GM19467 (cell line): Measurements from ENCODE around the gene GALNT10.

ENCODE experiments used
- ATAC-seq: cut with Tn5 transposase; IDR thresholded peaks from one replicate; pipeline ENCODE4 v1.9.1; 2021; ENCODE audit warnings: mild to moderate bottlenecking, moderate library complexity; ENCODE audit not compliant: unreplicated experiment

The GALNT10 gene

GRCh38 chr5:154316223-154316935, 125.8 kb downstream of the GALNT10 start:
- no peak for ATAC-seq

- no peak for ATAC-seq
Observed at GRCh38 chr5:154317916-154318315, 127.4 kb downstream of the GALNT10 start.

DNA sequence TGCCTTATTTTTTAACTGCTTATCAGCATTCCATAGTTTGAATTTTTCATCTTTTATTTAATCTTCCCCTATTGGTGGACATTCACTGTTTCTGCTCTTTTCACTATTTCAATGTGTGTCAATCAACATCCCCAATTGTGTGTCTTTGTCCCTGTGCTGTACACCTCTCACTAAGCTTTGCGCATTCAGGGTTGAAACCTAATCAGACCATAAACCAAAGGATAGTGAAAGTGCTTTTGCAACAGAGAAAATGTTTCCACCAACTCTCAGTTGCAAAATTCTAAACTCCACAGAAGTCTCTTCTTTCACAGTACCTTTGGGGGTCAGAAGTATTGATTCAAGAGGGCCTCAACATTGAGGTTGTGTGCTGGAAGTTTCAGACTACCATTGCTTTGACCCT, 128.2 kb downstream of the GALNT10 start:
- no peak for ATAC-seq

DNA sequence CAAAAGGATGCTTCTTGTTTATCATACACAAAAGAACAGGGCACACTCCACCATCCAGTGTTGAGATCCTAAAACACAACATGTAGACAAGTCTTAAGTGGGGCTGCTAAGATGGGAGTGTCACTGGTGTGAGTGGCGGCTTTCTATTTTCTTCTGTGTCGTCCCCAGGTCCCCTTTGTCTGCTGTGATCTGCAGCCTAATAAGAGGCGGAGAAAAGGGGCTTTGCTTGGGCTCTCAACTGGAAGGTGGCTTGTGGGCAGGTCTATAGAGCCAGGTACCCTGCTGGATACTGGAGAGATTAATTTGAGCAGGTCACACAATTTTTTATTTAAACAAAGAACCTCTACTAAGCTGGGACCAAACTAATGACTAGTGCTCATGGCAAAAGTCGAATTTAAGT, 129.2 kb downstream of the GALNT10 start:
- ATAC-seq: no peak

- ATAC-seq: no peak
Observed at GRCh38 chr5:154320224-154321089, 129.9 kb downstream of the GALNT10 start.

- ATAC-seq: no peak
Observed at GRCh38 chr5:154321546-154321945, 131.0 kb downstream of the GALNT10 start.

DNA sequence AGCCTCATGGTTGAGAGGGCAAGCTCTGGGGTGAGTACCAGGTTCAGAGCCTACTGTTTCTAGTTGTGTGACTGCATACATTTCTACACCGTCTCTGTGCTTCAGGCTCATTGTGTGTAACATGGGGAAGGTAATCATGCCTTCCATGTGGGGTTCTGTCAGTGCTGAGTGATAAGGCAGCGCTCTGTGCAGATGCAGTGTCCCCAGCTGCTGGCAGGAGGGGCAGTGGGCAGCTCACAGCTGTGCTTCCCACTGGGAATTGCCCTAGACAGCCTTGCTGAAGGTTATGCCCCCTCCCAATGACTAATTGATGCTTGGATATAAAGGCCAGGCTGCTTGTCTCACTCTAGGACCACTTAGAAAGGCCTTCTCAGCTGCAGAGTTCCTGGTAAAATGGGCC, 133.5 kb downstream of the GALNT10 start:
- no peak for ATAC-seq

DNA sequence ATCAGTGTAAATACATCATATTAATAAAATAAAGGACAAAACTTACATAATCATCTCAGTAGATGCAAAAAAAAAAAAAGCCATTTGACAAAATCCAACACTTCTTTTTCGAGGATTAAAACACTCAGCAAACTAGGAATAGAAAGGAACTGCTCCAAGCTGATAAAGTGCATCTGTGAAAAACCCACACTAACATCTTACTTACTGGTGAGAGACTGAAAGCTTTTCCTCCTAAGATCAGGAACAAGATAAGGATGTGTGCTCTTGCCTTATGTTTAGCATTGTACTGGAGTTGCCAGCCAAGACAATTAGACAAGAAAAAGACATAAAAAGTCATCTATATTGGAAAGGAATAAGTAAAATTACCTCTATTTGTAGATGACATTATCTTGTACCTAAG, 135.0 kb downstream of the GALNT10 start:
- ATAC-seq: no peak

DNA sequence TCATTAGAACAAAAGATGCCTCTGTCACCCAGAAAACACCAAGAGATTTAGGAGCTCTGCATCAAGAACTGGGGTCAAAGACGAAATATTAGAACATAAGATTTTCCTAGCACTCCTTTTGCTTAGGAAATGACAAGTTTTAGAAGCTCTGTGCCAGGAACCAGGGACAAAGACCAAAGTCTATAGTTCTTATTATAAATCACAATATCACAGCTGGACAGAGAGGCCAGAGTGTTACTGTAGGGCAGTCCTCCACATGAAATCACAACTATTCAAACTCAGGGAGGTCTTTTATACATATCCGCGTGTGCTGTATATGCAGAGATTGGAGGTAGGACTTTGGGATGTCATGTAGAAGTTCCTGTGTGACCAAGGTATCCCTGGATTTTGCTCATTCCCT, 138.5 kb downstream of the GALNT10 start:
- ATAC-seq: no peak

DNA sequence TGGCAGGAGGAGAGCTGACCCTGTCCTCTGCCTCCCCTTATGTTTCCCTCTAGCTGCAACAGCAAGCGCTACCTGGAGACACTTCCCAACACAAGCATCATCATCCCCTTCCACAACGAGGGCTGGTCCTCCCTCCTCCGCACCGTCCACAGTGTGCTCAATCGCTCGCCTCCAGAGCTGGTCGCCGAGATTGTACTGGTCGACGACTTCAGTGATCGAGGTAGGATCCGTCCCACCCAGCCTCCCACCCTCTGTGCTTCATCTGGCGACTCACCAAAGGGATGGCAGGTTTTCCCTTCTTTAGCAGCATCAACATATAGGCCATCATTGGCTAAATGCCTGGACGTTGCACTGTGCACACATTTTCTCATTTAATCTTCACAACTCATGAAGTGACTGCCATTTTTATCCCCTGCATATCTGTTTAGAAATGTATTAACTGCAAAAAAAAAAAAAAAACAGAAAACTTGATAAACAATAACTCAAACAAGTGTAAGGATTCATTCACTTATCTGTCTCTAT, 139.0 kb downstream of the GALNT10 start:
- ATAC-seq: no peak

DNA sequence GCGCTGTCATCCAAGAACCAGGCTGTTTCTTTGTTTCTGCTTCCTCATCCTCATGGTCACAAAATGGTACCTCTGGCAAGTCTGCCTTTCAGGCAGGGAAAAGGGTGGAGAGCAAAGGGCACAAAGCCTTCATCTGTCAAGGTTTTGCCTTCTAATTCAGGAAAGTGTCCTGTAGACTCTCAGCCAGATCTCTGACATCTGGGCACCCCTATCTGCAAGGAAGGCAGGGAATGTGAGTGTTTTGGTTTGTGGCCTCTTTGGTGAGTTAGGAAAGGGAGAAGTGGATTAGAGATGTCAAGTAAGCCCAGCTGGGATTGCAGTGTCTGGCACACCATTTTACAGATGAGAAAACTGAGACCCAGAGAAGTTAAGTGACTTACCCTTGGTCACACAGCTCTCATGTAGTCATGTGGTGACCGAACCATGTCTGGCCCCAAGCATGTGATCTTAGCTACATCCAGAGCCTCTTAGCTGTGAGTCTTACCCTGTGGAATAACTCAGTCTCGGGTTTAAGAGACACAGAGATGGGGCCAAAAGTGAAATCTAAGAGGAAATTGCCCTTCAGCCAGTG, 139.6 kb downstream of the GALNT10 start:
- ATAC-seq: no peak

DNA sequence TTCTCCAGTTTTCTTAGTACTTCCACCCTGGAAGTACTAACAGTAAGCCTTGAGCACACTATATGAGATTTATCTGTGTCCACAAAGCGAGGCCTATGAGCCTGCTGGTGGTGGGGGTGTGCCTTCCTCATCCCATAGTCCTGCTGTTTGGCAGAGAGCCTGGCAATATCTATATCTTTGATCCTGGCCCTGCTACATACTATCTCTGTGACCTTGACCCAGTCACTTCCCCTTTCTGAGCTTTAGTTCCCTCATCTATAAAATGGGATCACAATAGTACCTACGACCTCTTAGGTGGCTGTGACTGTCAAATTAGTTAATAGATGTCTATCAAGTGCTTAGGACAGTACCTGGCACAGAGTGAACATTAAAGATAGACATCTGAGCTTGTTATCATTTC, 140.7 kb downstream of the GALNT10 start:
- ATAC-seq: no peak

GRCh38 chr5:154331924-154332323, 141.4 kb downstream of the GALNT10 start:
- no peak for ATAC-seq

- no peak for ATAC-seq
Observed at GRCh38 chr5:154332451-154332850, 141.9 kb downstream of the GALNT10 start.

DNA sequence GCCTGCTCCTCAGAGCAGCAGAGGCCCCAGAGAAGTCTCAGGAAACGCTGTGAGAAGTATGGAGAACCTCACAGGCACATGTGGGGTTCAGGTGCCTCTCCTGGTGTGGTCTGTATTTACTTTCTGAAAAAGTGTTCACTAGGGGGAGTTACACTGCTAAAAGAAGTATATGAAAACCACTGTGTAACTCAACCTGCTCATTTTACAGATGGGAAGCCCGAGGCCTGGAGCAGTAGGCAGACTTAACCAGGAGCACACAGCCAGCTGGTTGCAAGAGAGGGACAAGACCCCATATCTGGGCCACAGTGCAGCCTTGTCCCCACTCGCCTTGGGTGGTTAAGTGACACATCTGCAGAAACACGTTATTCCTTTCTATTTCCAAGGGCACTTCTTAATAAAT, 142.5 kb downstream of the GALNT10 start:
- ATAC-seq: no peak

DNA sequence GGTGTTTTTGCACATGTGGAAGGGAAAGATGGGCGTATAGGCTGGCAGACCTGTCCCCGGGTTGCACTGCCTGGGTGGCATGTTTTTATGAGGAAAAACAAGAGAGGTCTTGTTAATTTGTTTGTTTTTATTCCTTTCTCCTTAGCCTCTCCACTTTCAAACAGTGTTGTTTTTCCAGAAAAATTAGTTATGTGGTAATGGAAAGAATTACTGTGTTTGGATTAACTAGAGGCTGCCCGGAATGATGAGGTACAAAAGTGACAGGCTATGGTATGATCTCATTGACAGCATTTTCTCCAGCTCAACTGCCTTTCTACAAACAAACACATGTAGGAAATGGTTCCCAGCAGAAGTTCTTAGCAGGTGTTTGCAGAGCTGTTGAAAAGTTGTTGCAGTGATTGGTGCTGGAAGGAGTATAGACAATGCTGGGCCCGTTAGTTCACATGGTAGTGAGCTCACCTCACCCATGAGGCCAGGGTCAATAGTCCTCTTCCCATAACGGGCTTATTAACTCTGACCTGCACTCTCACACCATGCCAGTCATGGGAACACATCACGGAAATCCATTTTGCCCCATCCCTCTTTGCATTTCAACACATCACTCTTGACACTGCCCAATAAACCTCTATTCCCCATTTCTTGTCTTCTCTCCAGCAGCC, 144.0 kb downstream of the GALNT10 start:
- ATAC-seq: no peak

DNA sequence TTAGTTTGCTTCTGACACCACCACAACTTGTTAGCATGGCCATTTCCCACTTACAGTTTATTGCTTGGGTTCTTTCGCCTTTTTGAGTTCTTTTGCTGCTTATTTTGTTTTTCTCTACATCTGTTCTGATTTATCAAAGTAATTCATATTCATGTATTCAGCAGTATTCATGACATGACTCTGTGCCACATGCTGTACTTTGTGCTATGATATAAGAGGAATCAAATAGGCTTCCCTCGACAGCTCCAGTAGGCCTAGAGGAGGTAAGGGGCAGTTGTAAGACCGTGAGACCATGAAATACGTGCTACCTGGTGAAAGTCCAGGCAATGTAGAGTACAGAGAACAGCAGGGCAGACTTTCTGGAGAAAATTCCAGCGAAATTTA, 144.5 kb downstream of the GALNT10 start:
- no peak for ATAC-seq

DNA sequence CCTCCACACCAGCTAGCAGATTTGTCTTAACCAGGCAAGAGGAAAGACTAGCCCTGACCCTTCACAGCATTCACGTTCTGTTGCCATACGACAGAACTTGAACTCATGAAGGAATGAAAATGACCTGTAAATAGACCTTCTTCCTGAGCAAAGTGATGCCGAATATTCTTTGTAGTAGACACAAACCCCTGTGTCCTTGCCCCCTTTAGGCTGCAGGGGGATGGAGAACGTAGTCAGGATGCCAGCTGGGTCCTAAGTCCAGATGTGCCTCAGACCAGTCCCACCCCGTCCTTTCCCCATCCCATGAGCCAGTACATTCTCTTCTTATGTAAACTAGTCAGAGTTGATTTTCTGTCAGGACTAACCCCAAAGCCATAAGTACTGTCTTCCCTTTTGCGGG, 151.1 kb downstream of the GALNT10 start:
- ATAC-seq: no peak

GRCh38 chr5:154342211-154342610, 151.7 kb downstream of the GALNT10 start:
- no peak for ATAC-seq

DNA sequence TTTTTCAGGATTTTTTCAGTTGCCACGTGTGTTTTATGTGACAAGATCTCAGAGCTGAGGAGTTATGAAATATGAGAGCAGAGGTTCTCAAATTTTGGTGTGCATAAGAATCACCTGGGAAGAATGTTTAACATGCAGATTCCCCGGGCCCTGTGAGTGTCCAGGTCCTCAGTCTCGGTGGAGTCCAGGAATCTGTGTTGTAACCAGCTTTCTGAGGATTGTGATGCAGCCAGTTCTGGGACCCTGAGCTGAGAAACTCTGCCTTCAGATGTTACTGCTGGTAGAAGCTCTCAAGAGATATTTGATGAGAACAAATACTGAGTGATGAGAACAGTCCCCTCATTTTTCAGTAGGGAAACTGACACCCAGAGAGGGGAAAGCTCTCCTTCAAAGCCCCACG, 152.4 kb downstream of the GALNT10 start:
- no peak for ATAC-seq

GRCh38 chr5:154344461-154344860, 153.9 kb downstream of the GALNT10 start:
- ATAC-seq: no peak
